GM18907 (cell line): Measurements from ENCODE around the gene ARHGEF25.
"Not testable (repeated sequence)": the region's sequence is repeated elsewhere in the genome, so short reads cannot be mapped to it uniquely, and the experiment has no call there.

Experiments used
- ATAC-seq: cut with Tn5 transposase; IDR thresholded peaks from one replicate; pipeline ENCODE4 v1.9.1; 2021; ENCODE audit warnings: mild to moderate bottlenecking, moderate library complexity; ENCODE audit not compliant: unreplicated experiment

ARHGEF25 gene

DNA sequence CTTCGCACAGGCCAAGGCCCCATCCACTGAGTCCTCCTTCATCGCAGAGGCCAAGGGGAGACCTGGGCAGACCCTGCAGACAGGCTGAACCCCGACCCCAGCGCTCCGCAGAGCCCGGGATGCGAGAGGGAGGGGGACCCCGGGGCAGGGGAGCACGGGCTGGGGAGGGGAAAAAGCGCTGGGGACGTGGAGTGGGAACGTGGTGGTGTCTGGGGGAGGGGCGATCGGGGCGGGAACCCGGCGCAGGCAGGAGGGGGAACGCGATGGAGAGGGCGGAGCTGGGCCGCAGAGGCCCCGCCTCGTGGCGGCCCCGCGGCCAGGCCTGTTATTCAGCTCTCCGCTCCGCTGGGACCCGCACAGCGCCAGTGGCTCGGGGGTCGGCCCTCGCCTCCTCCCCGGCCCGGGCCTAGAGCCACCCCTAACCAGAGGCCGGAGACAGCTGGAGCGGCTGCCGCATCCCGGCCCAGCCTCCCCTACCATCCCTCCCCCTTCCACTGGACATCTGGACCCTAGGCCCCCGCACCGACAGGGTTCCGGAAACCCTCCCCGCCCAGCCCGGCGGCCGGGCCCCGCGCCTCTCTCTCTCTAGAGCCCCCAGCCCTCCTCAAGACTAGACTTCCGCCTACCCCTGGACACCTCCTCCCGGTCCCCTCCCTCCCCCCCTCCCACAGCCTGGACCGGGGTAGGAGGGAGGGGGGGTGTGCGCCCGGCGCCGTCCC lies at the start of gene ARHGEF25:
ARHGEF25 (plus strand) TSS at position 328 of the 719 bp plus-strand sequence. CDS start 460 bp downstream, outside the sequence.
- no peak for ATAC-seq

DNA sequence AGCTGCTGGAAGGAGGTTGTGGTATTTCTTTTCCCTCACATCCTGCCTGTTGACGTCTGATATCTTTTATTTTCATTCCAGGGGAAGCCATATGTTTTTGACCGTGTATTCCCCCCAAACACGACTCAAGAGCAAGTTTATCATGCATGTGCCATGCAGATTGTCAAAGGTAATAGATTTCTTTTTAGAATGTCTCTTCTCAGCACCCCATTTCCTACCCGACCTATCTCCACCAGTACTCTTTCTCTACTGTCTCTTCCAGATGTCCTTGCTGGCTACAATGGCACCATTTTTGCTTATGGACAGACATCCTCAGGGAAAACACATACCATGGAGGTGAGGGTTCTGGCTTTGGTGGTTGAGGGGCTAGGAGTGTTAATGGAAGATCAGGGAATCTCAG lies 47.9 kb upstream of the ARHGEF25 start:
- no peak for ATAC-seq

DNA sequence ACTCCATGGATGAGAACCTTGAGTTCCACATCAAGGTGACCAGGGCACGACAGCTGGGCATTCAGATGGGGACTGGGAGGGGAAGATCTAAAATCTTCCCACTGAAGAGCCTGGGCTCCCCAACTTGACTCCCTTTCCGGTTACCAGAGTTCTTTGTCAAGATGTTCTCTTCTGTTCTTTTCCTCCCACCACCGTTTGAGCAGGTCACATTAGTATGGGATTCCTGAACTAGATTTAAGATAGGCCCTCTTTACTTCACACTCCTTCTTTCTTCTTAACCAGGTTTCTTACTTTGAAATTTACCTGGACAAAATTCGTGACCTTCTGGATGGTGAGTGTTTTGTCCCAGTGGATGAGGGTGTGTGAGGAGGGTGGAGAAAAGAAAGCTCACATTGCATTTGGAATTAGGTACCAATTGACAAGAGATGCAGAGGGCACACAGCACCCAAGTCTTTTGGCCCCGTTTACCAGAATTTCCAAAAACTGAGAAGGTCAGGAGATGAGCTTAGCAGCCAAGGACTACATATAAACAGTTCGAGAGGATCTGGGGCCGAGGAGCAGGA lies 47.0 kb upstream of the ARHGEF25 start:
- ATAC-seq, result no peak

DNA sequence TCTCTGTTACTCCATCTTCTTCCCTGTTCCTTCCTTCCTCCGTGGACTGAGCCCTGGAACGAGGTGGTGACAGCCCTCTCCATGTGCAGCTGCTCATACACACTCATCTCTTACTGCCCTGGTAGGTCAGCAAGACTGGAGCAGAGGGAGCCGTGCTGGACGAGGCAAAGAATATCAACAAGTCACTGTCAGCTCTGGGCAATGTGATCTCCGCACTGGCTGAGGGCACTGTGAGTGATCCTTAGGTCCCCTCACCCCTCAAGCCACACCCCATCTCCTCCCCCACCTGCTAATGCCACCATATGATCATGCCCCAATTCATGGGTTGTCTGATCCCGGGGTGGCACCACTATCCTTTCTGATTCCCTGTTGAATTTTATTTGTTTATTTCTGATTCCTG lies 42.4 kb upstream of the ARHGEF25 start:
- no peak for ATAC-seq

DNA sequence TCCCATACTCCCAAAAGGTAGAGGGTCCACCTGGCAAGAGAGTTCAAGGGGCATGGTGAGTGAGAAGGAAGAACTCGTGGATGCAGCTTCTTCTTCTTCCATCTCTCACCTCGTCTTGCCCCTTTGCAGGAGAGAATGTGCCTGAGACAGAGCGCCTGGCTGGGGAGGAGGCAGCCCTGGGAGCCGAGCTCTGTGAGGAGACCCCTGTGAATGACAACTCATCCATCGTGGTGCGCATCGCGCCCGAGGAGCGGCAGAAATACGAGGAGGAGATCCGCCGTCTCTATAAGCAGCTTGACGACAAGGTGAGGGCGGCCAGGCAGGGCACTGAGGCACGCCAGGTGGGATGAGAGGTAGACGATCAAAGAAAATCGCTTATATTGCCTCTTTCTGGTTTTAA lies 41.4 kb upstream of the ARHGEF25 start:
- no peak for ATAC-seq

DNA sequence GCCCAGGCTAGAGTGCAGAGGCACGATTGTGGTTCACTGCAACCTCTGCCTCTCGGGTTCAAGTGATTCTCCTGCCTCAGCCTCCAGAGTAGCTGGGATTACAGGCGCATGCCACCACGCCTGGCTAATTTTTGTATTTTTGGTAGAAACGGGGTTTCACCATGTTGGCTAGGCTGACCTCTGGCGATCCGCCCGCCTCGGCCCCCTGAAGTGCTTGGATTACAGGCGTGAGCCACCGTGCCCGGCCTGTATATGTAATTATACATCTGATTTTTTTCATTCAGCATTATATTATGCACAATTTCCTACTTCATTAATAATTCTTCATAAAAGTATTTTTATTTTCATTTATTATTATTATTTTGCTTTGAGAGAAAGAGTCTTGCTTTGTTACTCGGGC lies 40.8 kb upstream of the ARHGEF25 start:
- ATAC-seq, result not testable (repeated sequence)

DNA sequence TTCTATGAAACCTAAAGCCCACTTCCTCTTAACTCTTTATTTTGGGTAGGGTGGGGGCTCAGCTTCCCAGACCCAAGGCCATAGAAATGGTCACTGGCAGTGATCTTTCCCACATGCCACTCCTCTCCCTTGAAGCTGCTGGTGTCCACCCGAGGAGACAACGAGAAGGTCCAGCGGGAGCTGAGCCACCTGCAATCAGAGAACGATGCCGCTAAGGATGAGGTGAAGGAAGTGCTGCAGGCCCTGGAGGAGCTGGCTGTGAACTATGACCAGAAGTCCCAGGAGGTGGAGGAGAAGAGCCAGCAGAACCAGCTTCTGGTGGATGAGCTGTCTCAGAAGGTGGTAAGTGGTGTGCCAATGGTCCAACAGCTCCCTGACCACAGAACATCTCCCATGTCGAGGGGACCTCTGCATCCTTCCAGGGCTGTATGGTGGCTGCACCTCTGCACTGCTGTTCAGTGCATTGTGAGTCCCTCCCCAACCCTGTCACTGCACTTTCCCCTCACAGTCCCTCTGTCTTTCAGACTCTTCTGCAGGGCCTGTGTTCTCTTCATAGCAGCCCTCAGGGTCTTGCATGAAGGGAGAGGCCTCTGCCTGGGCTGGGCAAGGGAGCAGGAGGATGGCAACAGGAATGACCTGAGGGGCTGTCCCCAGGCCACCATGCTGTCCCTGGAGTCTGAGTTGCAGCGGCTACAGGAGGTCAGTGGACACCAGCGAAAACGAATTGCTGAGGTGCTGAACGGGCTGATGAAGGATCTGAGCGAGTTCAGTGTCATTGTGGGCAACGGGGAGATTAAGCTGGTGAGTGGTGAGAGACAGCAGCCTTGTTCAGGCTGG lies 39.1 kb upstream of the ARHGEF25 start:
- no peak for ATAC-seq

DNA sequence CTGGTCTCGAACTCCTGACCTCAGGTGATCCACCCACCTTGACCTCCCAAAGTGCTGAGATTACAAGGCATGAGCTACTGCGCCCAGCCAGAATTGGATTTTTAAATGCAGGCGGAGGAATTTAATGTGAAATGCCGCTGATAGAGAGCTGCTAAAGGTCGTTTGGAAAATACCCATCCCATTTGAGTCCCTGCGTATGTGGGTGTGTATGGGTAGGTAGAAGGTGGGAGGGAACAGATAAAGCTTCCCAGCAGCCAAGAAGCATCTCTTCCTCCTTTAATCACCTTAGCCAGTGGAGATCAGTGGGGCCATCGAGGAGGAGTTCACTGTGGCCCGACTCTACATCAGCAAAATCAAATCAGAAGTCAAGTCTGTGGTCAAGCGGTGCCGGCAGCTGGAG lies 36.4 kb upstream of the ARHGEF25 start:
- no peak for ATAC-seq

DNA sequence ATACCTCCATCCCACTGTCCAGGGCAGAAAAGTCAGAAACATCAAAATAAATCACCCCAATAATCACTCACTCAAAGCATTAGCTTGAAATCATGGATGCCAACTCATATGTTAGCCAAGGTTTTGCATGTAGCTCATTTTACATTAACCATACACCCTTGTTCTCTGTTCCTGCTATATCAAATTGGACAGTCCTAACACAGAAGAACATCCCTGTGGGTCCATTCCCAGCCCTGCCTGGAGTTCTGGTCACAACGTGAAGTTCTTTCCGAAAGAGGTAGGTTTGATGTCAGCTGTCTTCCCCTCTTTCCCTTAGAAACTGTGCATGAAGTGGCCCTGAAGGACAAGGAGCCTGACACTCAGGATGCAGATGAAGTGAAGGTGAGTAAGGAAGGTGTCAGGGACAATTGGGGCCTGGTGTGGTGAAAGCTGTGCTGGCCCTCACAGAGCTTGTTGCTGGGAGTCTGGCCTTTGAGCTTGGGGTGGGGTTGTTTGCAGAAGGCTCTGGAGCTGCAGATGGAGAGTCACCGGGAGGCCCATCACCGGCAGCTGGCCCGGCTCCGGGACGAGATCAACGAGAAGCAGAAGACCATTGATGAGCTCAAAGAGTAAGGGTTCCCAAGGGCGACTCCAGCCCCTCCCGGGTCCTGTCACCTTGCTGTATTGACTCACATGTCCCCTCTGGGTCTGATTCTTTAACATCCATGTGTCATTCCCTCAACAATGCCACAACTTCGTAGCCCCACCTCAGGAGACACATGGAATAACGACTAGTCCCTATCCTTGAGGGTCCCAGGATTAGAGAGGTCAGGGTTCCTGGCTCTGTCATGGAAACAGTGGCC lies 35.2 kb upstream of the ARHGEF25 start:
- no peak for ATAC-seq

DNA sequence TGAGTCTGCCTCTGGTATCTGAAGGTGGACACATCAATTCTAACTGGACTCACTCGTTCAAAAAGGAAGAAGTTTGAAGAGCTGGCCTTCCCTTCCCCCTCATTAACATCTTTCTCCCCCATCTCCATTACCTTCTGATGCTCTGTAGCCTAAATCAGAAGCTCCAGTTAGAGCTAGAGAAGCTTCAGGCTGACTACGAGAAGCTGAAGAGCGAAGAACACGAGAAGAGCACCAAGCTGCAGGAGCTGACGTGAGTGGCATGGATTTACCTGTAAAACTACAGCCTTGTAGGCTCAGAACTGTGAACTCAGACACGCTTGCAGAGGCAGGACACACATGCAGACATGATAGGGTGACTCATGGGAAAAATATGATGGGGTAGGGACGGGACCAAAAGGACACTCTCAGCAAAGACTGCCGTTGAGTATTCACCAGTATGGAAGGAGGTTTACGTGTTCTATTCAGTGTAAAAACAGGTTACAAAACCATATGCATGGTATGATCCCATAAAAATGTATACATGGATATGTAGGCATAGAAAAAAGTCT lies 34.5 kb upstream of the ARHGEF25 start:
- no peak for ATAC-seq

DNA sequence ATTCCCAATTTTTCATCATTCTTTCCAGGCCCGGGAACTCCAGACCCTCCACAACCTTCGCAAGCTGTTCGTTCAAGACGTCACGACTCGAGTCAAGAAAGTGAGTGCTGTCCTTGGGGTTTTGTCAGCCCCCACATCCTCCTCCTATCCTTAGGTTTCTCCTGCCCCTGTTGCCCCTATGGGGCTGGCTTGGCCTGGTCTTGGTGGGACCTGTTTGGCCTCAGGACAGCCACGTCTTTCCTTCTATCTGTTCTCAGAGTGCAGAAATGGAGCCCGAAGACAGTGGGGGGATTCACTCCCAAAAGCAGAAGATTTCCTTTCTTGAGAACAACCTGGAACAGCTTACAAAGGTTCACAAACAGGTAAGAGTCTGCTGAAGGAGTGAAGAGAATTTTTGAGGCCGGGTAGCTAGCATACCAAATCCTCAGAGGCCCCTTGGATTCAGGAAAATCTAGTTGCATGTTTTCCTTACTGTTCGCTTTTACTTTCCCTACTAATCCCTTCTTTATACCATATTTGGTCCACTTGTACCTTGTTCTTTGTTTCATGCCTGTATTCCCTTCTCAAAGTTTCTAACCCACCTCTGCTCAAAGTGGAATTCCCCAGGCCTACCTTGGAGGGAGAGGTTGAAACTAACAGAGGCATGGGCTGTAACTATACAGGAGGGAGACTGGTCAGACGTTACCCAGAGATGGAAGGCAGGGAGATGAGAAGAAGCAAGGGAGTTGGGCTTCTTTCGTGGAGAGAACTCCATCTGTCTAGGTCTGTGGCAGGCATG lies 33.1 kb upstream of the ARHGEF25 start:
- ATAC-seq, result no peak

DNA sequence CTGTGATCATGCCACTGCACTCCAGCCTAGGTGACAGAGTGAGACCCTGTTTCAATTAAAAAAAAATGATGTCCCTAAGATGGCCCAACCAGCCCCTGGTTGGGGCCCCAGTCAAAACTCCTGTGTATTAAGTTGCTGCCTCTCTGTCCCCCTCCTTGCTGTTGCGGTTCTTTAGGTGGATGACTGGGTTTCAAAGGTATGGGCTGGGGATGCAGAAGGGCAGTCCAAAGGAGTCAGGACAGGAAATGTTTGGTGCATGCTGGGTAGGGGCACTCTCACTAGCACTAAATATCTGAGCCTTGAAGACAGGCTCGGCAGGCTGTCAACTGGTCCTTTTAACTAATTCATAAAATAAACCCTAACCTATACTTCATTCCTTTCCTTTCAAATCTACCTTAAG lies 32.2 kb upstream of the ARHGEF25 start:
- no peak for ATAC-seq

DNA sequence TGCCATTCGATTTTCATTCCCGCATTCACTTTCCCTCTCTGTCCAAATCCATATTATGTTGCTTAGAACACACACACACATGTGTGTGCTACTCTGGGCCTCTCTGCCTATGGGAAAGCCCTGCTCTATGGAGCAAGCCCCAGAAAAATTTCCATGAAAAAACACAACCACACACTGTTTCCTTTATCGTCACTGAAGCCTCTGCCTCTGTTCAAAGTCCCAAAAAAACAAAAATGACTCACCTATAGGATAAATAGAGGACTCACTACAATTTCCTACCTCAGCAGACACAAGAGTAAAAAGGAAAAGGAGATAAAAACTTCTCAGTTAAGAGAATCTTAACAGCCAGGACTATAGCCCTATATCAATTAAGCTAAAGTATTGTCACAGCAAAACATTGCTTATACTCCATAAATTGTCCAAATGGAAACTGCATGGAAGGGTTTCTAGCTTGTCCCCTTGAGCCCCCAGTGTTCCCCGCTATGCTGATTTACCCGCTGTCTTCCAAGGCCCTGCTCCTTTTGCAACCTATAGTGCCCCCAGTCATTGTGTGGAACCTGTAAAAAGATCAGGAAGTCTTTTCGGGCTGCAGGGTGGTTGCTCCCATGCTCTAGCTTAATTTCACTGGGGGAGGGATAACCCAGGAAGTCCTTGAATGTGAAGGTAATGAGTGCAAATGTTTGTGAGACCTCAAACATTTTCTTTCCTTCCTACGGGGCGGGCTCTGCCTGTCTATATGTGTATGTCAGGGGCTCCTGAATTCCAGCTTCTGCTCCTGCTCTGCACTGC lies 31.4 kb upstream of the ARHGEF25 start:
- ATAC-seq, result no peak

DNA sequence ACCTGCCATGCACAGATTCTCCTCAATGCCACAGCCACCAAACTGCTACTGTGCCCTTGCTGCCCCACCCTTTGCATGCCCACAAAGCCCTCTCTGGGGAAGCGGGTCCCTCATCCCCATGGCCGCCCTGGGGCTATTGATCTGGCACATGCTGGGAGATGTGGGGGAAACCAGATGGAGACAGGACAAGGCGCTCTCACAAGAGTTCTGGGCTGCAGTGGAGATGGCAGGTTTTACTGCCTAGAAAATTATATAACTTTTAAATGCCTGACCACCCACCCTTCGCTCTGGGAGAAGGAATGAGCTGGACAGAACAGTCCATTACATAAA lies 30.8 kb upstream of the ARHGEF25 start:
- no peak for ATAC-seq

DNA sequence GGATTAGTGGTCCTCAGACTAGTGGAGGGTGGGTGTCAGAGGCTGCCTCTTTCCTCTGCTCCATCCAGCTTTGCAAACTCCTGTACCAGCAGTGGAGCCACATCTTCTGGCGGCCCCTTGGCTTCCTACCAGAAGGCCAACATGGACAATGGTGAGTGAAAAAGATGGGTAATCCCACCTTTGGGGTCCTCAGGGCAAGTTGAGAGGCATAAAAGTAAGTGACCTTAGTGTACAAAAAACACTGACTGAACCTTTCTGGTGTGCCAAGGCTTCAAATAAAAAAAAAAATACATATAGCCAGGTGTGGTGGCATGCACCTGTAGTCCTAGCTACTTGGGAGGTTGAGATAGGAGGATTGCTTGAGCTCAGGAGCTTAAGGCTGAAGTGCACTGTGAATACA lies 29.4 kb upstream of the ARHGEF25 start:
- no peak for ATAC-seq

DNA sequence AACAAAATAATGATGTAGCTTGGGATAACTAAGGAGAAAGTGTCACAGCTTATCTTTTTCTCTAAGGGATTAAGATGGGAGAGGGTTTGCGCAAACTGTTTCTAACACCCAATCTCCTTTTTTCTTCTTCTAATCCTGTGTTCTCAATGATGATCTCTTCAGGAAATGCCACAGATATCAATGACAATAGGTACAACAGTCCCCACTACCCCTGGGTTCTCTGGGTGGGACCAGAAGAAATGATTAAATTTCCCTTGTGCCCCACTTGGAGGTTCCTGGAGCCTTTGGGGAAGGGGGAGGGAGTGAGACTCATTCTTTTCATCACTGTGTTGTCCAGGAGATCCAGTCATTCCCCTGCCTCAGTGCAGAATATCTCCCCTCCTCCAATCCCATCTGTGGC lies 28.8 kb upstream of the ARHGEF25 start:
- no peak for ATAC-seq

DNA sequence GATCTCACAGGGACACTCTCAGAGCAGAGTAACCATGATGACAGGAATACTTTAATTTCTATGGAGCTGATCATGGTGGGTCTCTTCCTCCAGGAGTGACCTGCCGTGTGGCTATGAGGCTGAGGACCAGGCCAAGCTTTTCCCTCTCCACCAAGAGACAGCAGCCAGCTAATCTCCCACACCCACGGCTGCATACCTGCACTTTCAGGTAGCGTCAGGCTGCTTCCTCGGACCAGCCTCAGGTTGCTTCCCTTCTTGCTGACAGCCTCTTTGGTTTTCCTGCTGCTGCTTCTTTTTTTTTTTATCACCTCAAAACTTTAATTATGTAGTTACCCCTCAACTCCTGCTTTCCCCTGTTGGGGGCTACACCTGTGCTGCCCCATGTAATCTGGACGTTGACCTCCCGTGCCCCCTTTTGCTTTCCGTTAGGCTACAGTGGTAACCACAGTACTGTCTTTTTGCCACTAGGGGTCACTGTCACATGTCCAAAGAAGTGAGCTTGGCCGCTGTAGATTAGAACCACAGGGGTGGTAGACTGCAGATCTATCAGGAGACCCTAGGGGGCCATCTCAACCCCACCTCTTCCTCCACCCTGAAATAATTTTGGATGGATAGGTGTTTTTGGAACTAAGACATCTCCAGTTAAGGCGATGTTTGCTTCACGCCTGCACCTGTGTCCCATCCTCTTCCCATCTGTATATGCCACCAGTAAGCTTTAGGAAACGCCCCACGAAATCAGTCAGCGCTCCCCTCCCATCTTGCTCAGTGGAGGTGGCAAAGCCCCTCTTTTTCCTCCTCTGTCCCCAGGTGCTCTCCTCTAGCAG lies 28.0 kb upstream of the ARHGEF25 start:
- peak; percentile 97 for ATAC-seq

DNA sequence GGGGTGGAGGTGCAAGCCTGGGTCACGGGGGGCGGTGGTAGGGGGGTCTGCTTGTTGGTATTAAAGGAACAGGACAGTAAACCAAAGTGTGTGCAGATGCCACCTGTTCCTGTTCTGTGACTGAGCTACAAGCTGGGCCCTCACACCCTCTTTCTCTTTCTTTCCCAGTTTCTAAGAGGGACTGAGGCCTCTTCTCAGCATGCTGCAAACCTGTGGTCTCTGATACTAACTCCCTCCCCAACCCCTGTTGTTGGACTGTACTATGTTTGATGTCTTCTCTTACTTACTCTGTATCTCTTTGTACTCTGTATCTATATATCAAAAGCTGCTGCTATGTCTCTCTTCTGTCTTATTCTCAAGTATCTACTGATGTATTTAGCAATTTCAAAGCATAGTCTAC lies 27.2 kb upstream of the ARHGEF25 start:
- ATAC-seq, result no peak

DNA sequence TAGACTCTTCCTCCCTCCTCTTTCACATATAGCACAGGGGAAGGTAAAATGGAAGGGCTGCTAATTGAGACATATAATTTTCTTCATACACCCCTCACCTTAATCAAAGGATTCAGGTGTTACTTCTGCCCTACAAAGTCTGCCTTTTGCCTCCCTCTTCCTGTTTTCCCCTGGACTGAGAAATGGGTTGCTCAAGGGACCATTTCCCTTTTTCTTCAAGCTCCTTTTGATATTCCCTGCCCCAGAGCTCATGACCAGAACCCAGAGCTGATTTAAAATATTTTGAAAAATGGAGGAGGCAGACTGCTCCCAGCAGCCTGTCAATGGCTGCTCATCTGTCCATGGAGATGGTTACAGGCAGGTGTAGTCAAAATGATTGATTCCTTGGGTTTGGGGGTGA lies 26.5 kb upstream of the ARHGEF25 start:
- no peak for ATAC-seq
